GM18861 (cell line): Measurements from ENCODE around the gene SCIN.
"Not testable (repeated sequence)": the region's sequence is repeated elsewhere in the genome, so short reads cannot be mapped to it uniquely, and the experiment has no call there.

Experiments used
- ATAC-seq: cut with Tn5 transposase; IDR thresholded peaks from one replicate; pipeline ENCODE4 v1.9.1; 2021; ENCODE audit not compliant: unreplicated experiment

SCIN gene

GRCh38 chr7:12570534-12571461 lies at the start of gene SCIN:
Gene SCIN (plus strand): TSS chr7:12570720. CDS start chr7:12570787, 67 bp downstream.
- no peak for ATAC-seq

- peak; percentile 59 for ATAC-seq
Measured at GRCh38 chr7:12524794-12525386, 45.6 kb upstream of the SCIN start.

- not testable (repeated sequence) for ATAC-seq
Measured at GRCh38 chr7:12526693-12527092, 43.8 kb upstream of the SCIN start.

GRCh38 chr7:12527670-12528069 lies 42.9 kb upstream of the SCIN start:
- ATAC-seq = not testable (repeated sequence)

- ATAC-seq = no peak
Measured at GRCh38 chr7:12529971-12530710, 40.4 kb upstream of the SCIN start.

- ATAC-seq = no peak
Measured at GRCh38 chr7:12531784-12532183, 38.7 kb upstream of the SCIN start.

GRCh38 chr7:12534046-12534445 lies 36.5 kb upstream of the SCIN start:
- no peak for ATAC-seq

- no peak for ATAC-seq
Measured at GRCh38 chr7:12539681-12540080, 30.8 kb upstream of the SCIN start.

- no peak for ATAC-seq
Measured at GRCh38 chr7:12540850-12541249, 29.7 kb upstream of the SCIN start.

GRCh38 chr7:12543586-12543985 lies 26.9 kb upstream of the SCIN start:
- ATAC-seq = no peak

- no peak for ATAC-seq
Measured at GRCh38 chr7:12549106-12549505, 21.4 kb upstream of the SCIN start.

GRCh38 chr7:12550956-12551355 lies 19.6 kb upstream of the SCIN start:
- no peak for ATAC-seq

- ATAC-seq = no peak
Measured at GRCh38 chr7:12552876-12553275, 17.6 kb upstream of the SCIN start.

- ATAC-seq = no peak
Measured at GRCh38 chr7:12553416-12553815, 17.1 kb upstream of the SCIN start.

GRCh38 chr7:12554351-12554750 lies 16.2 kb upstream of the SCIN start:
- no peak for ATAC-seq

- no peak for ATAC-seq
Measured at GRCh38 chr7:12554872-12555271, 15.6 kb upstream of the SCIN start.

GRCh38 chr7:12555695-12556094 lies 14.8 kb upstream of the SCIN start:
- ATAC-seq = not testable (repeated sequence)

- not testable (repeated sequence) for ATAC-seq
Measured at GRCh38 chr7:12556139-12556792, 14.3 kb upstream of the SCIN start.

GRCh38 chr7:12557282-12557681 lies 13.2 kb upstream of the SCIN start:
- no peak for ATAC-seq

GRCh38 chr7:12564996-12565764 lies 5.3 kb upstream of the SCIN start:
- ATAC-seq = no peak
